Choroid plexus epithelial cell (primary cell): ENCODE results near the gene SLC9B1.
A peak's percentile ranks its signal among the peaks of the same experiment; 100 is the strongest.
"Not testable (repeated sequence)": the region's sequence is repeated elsewhere in the genome, so short reads cannot be mapped to it uniquely, and the experiment has no call there.

Experiments used
- DNase-seq: peaks from one replicate; pipeline ENCODE4 v3.0.0-alpha.2; 2010; ENCODE audit warnings: low read depth
- H3K4me3 ChIP-seq: 2 replicates; pipeline ENCODE4 v1.5.1; 2011; ENCODE audit warnings: low read depth, mild to moderate bottlenecking, control low read depth, low read length, moderate library complexity
- CTCF ChIP-seq: conservative IDR thresholded peaks from 2 replicates; pipeline ENCODE4 v1.5.1; 2011; ENCODE audit warnings: low read depth, mild to moderate bottlenecking, control low read depth, inconsistent platforms, low read length, moderate library complexity

Gene SLC9B1

GRCh38 chr4:102883278-102883677, 136.2 kb downstream of the SLC9B1 start:
- no peak for TF ChIP-seq CTCF
- H3K4me3 ChIP-seq, result no peak overlapping the region
- no peak for DNase-seq

GRCh38 chr4:102881343-102881742, 138.2 kb downstream of the SLC9B1 start:
- no peak for DNase-seq
- TF ChIP-seq CTCF, result no peak
- H3K4me3 ChIP-seq, result no peak overlapping the region

GRCh38 chr4:102878901-102879300, 140.6 kb downstream of the SLC9B1 start:
- DNase-seq, result peak; percentile 39
- TF ChIP-seq CTCF, result no peak

GRCh38 chr4:102878349-102878748, 141.2 kb downstream of the SLC9B1 start:
- DNase-seq, result peak; percentile 92
- H3K4me3 ChIP-seq, result not testable (repeated sequence)

More at GRCh38 chr4:102878901-102879300, 140.6 kb downstream of the SLC9B1 start:
- H3K4me3 ChIP-seq, result no peak overlapping the region

GRCh38 chr4:102877477-102878106, 141.9 kb downstream of the SLC9B1 start:
- not testable (repeated sequence) for H3K4me3 ChIP-seq, DNase-seq

GRCh38 chr4:102871772-102872171, 147.7 kb downstream of the SLC9B1 start:
- peak; percentile 11 for DNase-seq
- TF ChIP-seq CTCF, result no peak
- no peak overlapping the region for H3K4me3 ChIP-seq

GRCh38 chr4:102869569-102870197, 149.8 kb downstream of the SLC9B1 start:
- peak; percentile 16 for DNase-seq

More at GRCh38 chr4:102869569-102870197, 149.8 kb downstream of the SLC9B1 start:
- H3K4me3 ChIP-seq, result peak overlapping the region; percentile 85
- no peak for TF ChIP-seq CTCF
